Myocyte (in vitro differentiated cells): Measurements from ENCODE around the gene KLF3. TPM values are rescaled to one million over a fixed set of nuclear protein-coding genes. Genes with fewer than 3 reads are reported as not detected.
"Not testable (repeated sequence)": the region's sequence is repeated elsewhere in the genome, so short reads cannot be mapped to it uniquely, and the experiment has no call there.

Experiments used
- DNase-seq: peaks from one replicate; pipeline ENCODE4 v3.0.0-alpha.2; 2012; ENCODE audit warnings: low read depth
- polyA plus RNA-seq: library from polyadenylated mRNA; unstranded; fragments of >200 nt; gene quantifications from one replicate; pipeline ENCODE4 v1.2.1, GENCODE V29; 2012; ENCODE audit warnings: missing spikeins
- total RNA-seq: library from RNA; depleted of rRNA; stranded (reverse); fragments of >200 nt; gene quantifications from 2 replicates; pipeline ENCODE4 v1.2.3, GENCODE V29; 2014

The KLF3 gene
- 12.5 and 15.7 TPM in 2 replicates for total RNA-seq
- 5.2 TPM for polyA plus RNA-seq

GRCh38 chr4:38663801-38664705, at the start of gene KLF3:
KLF3 (plus strand) TSS chr4:38664199; CDS start chr4:38680626, 16,427 bp downstream.
- DNase-seq, result peak; percentile 93

- no peak for DNase-seq
Observed at GRCh38 chr4:38614231-38614630, 49.8 kb upstream of the KLF3 start.

- DNase-seq, result no peak
Observed at GRCh38 chr4:38615847-38616246, 48.2 kb upstream of the KLF3 start.

GRCh38 chr4:38618505-38618904, 45.5 kb upstream of the KLF3 start:
- DNase-seq, result no peak

- no peak for DNase-seq
Observed at GRCh38 chr4:38619316-38619715, 44.7 kb upstream of the KLF3 start.

GRCh38 chr4:38620065-38620464, 43.9 kb upstream of the KLF3 start:
- DNase-seq, result no peak

GRCh38 chr4:38620527-38621027, 43.4 kb upstream of the KLF3 start:
- DNase-seq, result no peak

GRCh38 chr4:38621028-38621684, 42.8 kb upstream of the KLF3 start:
- peak; percentile 23 for DNase-seq

- no peak for DNase-seq
Observed at GRCh38 chr4:38621831-38622230, 42.2 kb upstream of the KLF3 start.

- not testable (repeated sequence) for DNase-seq
Observed at GRCh38 chr4:38622340-38622739, 41.7 kb upstream of the KLF3 start.

- no peak for DNase-seq
Observed at GRCh38 chr4:38623260-38623659, 40.7 kb upstream of the KLF3 start.

- DNase-seq, result no peak
Observed at GRCh38 chr4:38624311-38624710, 39.7 kb upstream of the KLF3 start.

- DNase-seq, result no peak
Observed at GRCh38 chr4:38625508-38625907, 38.5 kb upstream of the KLF3 start.

- not testable (repeated sequence) for DNase-seq
Observed at GRCh38 chr4:38626901-38627444, 37.0 kb upstream of the KLF3 start.

- DNase-seq, result no peak
Observed at GRCh38 chr4:38630519-38630918, 33.5 kb upstream of the KLF3 start.

GRCh38 chr4:38634047-38634759, 29.8 kb upstream of the KLF3 start:
- no peak for DNase-seq

GRCh38 chr4:38639242-38639641, 24.8 kb upstream of the KLF3 start:
- DNase-seq, result no peak

GRCh38 chr4:38641811-38642210, 22.2 kb upstream of the KLF3 start:
- DNase-seq, result no peak

GRCh38 chr4:38644201-38644600, 19.8 kb upstream of the KLF3 start:
- no peak for DNase-seq

GRCh38 chr4:38647101-38647819, 16.7 kb upstream of the KLF3 start:
- peak; percentile 75 for DNase-seq

GRCh38 chr4:38650133-38650532, 13.9 kb upstream of the KLF3 start:
- no peak for DNase-seq
